DOHH2 (cell line): ENCODE results near the gene PLSCR3.

Source experiments
- EZH2phosphoT487 ChIP-seq: fragments of 200-600 bp; sonication (generic); IDR thresholded peaks from 2 replicates; pipeline ENCODE4 v1.6.1; 2017; ENCODE audit warnings: borderline replicate concordance, mild to moderate bottlenecking, antibody characterized with exemption, low read length, moderate library complexity, mixed read lengths
- TF ChIP-seq, protein P1 (sequence below): fragments of 200-600 bp; sonication (generic); IDR thresholded peaks from one replicate; pipeline ENCODE4 v1.5.1; 2014; ENCODE audit warnings: antibody characterized with exemption, mild to moderate bottlenecking, low read depth, low read length; ENCODE audit not compliant: poor library complexity, severe bottlenecking

- TF ChIP-seq, protein P1, sequence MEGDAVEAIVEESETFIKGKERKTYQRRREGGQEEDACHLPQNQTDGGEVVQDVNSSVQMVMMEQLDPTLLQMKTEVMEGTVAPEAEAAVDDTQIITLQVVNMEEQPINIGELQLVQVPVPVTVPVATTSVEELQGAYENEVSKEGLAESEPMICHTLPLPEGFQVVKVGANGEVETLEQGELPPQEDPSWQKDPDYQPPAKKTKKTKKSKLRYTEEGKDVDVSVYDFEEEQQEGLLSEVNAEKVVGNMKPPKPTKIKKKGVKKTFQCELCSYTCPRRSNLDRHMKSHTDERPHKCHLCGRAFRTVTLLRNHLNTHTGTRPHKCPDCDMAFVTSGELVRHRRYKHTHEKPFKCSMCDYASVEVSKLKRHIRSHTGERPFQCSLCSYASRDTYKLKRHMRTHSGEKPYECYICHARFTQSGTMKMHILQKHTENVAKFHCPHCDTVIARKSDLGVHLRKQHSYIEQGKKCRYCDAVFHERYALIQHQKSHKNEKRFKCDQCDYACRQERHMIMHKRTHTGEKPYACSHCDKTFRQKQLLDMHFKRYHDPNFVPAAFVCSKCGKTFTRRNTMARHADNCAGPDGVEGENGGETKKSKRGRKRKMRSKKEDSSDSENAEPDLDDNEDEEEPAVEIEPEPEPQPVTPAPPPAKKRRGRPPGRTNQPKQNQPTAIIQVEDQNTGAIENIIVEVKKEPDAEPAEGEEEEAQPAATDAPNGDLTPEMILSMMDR, result no peak
- TF ChIP-seq EZH2phosphoT487, result no peak
Measured at GRCh38 chr17:7392696-7393612, 1.4 kb downstream of the PLSCR3 start.
